NB4 (cell line): ENCODE results near the gene SERPINB13.

Source experiments
- DNase-seq: peaks from one replicate; pipeline ENCODE4 v3.0.0; 2010; ENCODE audit warnings: low read depth
- H3K4me3 ChIP-seq: one replicate; pipeline ENCODE4 v1.5.1; 2011; ENCODE audit warnings: mild to moderate bottlenecking, low read depth, low read length, moderate library complexity
- MYC ChIP-seq: IDR thresholded peaks from 2 replicates; pipeline ENCODE4 v1.6.1; 2011; ENCODE audit warnings: low read depth, low read length
- POLR2A ChIP-seq: IDR thresholded peaks from 2 replicates; pipeline ENCODE4 v1.6.1; 2011; ENCODE audit warnings: mild to moderate bottlenecking; ENCODE audit not compliant: insufficient read length; ENCODE audit errors: extremely low read depth
- TF ChIP-seq, protein P1 (sequence below): IDR thresholded peaks from one replicate; pipeline ENCODE4 v1.5.1; 2012; ENCODE audit warnings: low read depth, low read length
- TF ChIP-seq, protein P2 (sequence below): IDR thresholded peaks from 2 replicates; pipeline ENCODE4 v1.6.1; 2011; ENCODE audit warnings: low read depth, low read length

Gene SERPINB13, protein sequence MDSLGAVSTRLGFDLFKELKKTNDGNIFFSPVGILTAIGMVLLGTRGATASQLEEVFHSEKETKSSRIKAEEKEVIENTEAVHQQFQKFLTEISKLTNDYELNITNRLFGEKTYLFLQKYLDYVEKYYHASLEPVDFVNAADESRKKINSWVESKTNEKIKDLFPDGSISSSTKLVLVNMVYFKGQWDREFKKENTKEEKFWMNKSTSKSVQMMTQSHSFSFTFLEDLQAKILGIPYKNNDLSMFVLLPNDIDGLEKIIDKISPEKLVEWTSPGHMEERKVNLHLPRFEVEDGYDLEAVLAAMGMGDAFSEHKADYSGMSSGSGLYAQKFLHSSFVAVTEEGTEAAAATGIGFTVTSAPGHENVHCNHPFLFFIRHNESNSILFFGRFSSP

DNA sequence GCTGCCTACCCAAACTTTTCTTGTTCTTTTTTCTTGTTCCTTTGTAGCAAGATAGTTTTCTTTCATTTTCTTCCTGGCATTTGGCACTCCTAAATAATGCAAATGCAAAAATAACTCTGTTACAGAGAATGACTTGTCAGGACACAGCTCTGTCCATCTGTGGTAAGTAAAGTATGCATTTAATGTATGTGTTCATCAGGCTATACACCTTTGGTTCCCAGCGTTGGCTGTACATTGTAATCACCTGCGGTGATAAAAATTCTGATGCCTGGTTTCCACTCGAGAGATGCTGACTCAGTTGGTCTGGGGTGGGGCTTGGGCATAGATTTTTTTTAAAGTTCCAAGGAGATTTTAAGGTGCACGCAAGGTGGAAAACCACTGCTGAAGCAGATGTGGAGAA, at the start of gene SERPINB13:
SERPINB13 (plus strand) TSS at position 378 of the 400 bp plus-strand sequence. CDS start 1,325 bp downstream, outside the sequence.
- TF ChIP-seq, protein P1, sequence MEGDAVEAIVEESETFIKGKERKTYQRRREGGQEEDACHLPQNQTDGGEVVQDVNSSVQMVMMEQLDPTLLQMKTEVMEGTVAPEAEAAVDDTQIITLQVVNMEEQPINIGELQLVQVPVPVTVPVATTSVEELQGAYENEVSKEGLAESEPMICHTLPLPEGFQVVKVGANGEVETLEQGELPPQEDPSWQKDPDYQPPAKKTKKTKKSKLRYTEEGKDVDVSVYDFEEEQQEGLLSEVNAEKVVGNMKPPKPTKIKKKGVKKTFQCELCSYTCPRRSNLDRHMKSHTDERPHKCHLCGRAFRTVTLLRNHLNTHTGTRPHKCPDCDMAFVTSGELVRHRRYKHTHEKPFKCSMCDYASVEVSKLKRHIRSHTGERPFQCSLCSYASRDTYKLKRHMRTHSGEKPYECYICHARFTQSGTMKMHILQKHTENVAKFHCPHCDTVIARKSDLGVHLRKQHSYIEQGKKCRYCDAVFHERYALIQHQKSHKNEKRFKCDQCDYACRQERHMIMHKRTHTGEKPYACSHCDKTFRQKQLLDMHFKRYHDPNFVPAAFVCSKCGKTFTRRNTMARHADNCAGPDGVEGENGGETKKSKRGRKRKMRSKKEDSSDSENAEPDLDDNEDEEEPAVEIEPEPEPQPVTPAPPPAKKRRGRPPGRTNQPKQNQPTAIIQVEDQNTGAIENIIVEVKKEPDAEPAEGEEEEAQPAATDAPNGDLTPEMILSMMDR, result no peak
- TF ChIP-seq POLR2A, result no peak
- TF ChIP-seq, protein P2, sequence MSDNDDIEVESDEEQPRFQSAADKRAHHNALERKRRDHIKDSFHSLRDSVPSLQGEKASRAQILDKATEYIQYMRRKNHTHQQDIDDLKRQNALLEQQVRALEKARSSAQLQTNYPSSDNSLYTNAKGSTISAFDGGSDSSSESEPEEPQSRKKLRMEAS, result no peak
- TF ChIP-seq MYC, result no peak
- no peak within 1 kb of the TSS for H3K4me3 ChIP-seq
- no peak for DNase-seq

DNA sequence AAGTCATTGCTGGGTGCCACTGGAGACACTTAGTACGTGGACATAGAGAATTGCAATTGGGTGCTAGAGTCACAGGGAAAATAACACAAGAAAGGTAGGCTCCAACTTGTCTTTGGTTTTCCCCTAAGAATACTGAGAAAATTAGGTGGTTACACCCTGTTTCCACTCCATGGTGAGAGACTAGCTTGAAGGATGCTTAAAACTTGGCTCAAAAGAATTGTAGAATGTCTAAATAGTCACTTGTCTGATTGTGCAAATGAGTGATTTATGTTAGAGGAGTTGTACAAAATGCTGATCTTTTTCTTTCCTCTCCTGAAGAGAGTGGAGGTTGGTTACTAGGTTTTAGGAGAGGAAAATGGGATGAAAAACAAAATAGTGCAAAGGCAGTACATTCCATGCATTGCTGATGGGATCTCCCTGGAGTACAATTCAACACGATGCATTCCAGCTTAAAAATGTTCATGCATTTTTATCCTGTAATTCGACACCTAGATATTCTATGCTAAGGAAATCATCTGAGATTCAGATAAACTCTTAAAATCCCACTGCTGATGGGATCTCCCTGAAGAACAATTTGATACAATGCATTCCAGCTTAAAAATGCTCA, 47.1 kb upstream of the SERPINB13 start:
- TF ChIP-seq MYC (no peak), POLR2A (no peak)
- TF ChIP-seq, protein P2, result no peak
- TF ChIP-seq, protein P1, result no peak
- DNase-seq, result no peak
- no peak overlapping the region for H3K4me3 ChIP-seq

DNA sequence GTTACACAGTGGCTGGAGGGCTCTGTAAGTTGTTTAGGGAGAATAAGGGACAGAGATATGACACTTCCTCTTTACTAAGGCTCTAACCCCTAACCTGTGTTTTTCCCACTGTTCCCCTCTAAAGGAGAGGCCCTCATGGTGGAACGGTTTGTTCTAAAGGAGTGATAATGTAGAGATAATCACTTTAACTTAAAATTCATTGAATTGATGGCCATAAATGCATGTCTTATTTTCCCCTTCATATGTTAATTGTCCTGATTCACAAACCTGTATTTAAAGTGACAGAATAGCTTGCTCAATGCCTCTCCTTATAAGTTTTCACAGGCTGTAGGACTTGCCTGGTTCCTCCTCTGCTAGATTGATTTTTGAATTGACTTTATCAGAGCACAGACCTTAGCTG, 45.1 kb upstream of the SERPINB13 start, which contains the start of gene SERPINB12:
SERPINB12 (plus strand) TSS at position 301 of the 400 bp plus-strand sequence. CDS start 13,791 bp downstream, outside the sequence.
- no peak for TF ChIP-seq MYC
- TF ChIP-seq, protein P1, result no peak
- TF ChIP-seq, protein P2, result no peak
- TF ChIP-seq POLR2A, result no peak
- no peak for DNase-seq
- H3K4me3 ChIP-seq, result no peak within 1 kb of the TSS

DNA sequence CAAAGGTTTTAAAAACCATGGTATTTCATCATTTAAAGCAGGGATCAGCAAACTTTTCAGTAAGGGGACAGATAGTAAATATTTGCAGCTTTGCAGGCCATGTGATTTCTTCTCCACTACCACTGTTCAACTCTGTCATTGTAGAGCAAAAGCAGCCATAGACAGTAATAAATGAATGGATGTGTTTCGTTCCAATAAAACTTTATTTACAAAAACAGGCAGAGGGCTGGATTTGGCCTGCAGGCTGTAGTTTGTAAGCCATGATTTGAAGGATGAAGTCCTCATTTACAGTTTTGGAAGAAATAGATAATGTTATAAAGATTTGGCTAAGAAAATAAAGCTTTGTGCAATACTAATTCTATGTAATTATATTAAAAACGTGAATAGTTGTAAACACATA, 43.1 kb upstream of the SERPINB13 start:
- TF ChIP-seq, protein P2, result no peak
- no peak for TF ChIP-seq POLR2A
- TF ChIP-seq, protein P1, result no peak
- no peak for TF ChIP-seq MYC
- no peak overlapping the region for H3K4me3 ChIP-seq
- no peak for DNase-seq

DNA sequence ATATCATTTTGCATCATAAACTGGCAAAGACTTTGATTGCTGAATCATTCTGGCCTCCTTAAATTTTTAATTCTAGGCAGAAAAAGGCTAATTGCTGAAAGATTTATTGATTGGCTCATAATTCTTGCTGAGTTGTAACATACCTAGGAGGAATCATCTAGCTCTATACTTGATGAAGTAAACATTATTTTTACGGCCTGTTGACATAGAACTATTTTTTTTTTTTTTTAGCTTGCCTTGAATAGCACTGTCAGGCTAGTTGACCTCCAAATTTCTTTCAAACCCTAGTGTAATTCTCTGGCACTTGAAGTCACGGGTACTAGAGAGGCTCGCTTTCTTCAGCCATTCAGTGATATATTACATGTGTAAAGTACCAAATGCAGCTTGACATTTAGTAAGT, 42.1 kb upstream of the SERPINB13 start:
- DNase-seq, result no peak
- H3K4me3 ChIP-seq, result no peak overlapping the region
- TF ChIP-seq, protein P1, result no peak
- no peak for TF ChIP-seq MYC
